ENCODE data around the gene MVB12B.

The MVB12B gene

GRCh38 chr9:126517833-126518356 lies 191.3 kb downstream of the MVB12B start:
- DNase-seq (ENCODE audit: low read depth in 2 of 2): no peak

- no peak for DNase-seq (ENCODE audit: low read depth in 2 of 2)
These were observed 192.1 kb downstream of the MVB12B start for GRCh38 chr9:126518763-126519162.

GRCh38 chr9:126519660-126520420 lies 193.2 kb downstream of the MVB12B start:
- no peak for DNase-seq (ENCODE audit: low read depth in 2 of 2)

DNA sequence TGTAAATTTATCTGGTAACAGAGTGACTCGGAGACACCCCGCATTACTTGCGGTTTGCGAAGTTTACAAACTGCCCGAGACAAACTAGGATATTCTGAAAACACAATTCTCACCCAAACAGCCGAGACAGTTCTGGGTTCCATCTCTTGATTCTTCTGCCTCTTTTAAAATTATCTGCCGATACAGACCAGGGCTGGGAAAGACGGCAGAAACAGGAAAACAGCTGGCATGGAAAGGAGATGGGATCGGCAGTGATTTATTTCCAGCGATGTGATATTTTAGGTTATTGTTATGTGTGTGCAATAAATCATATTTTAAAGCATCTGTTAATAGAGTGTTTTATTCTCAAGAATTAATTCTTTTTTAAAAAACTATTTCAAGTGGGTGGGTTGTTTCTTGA lies 193.8 kb downstream of the MVB12B start:
- no peak for DNase-seq (ENCODE audit: low read depth in 2 of 2)

- no peak for DNase-seq (ENCODE audit: low read depth in 2 of 2)
These were observed 194.5 kb downstream of the MVB12B start for GRCh38 chr9:126521089-126521488.

- no peak for DNase-seq (ENCODE audit: low read depth in 2 of 2)
These were observed 194.9 kb downstream of the MVB12B start for GRCh38 chr9:126521551-126521950.

GRCh38 chr9:126521976-126522590 lies 195.5 kb downstream of the MVB12B start:
- no peak for DNase-seq (ENCODE audit: low read depth in 2 of 2)

DNA sequence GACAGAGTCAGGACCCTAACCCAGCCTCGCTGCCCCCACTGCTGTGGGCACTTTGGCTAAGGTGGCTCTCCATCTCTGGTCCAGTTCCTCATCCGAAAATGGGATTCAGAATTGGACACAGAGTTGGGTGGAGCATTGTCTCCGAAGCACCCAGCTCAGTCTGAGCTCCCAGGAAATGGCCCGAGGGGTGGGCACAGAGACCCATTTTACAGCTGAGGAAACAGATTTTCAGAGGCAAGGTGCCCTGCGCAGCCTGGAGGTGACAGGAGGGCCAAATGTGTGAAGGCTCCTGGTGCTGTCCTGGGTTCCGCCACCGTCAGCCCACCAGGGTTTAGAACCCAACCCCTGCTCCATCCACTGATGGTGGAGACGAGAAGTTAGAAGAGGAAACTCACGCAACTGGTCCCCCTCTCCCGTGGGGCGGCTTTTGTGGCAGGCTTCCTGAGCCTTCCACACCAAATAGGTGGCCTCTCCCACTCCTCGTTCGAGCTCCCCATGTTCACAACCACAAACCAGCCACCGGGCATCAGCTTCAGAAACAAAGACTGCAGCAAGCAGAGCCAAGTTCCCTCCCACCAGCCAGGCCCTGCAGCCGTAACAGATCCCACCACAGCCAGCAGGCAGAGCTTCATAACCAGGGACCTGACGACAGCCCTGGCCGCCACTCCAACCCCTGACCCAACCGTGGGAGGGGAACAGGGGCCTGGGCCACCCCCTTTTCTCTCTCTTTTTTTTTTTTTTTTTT lies 196.2 kb downstream of the MVB12B start:
- no peak for DNase-seq (ENCODE audit: low read depth in 2 of 2)

GRCh38 chr9:126523611-126524111 lies 197.0 kb downstream of the MVB12B start:
- peak in 1 of 2 donors; percentile 39 for DNase-seq (ENCODE audit: low read depth in 2 of 2)

- DNase-seq (ENCODE audit: low read depth in 2 of 2): no peak
These were observed 197.9 kb downstream of the MVB12B start for GRCh38 chr9:126524353-126525077.

DNA sequence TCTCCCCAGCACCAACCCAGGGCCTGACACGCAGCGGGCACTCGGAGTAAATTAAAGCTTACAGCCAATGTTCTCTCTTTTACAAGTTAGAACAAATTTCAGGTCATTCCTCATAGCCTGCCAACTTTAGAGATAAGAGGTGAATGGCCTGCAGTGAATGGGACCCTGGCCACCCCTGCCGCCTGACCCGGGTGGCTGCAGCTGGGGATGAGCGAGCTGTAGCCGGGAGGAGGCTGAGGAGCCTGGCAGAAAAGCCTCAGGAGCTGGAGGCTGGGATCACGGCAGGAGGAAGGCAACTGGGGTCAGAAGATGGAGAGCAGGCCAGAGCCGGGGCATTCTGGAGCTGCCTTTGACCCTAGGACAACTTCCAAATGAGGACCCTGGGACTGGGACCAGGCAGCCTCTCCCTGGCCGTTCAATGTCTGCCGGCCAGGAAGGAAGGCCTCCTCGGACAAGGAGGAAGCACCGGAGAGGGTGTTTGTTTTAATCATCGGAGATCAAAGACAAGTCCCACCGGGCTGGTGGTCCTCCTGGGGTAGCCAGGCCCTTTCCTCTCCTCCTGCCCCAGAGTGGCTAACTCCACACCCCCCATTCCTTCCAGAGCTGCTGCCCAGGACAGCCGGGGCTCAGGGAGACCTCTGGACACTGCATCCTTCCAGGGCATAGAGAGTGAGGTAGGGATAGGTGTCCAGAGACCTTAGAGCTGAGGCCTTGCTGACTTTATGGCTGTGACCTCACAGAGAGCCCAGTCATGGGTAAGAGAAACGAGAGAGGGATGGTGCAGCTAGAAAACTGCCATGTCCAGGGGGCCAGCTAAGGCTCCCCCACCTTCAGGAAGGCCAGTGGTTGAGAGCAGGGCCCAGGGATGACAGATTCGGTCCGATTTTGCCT lies 199.8 kb downstream of the MVB12B start:
- no peak for DNase-seq (ENCODE audit: low read depth in 2 of 2)

- DNase-seq (ENCODE audit: low read depth in 2 of 2): no peak
These were observed 200.6 kb downstream of the MVB12B start for GRCh38 chr9:126527109-126527825.

GRCh38 chr9:126528111-126528510 lies 201.5 kb downstream of the MVB12B start:
- DNase-seq (ENCODE audit: low read depth in 2 of 2): no peak

GRCh38 chr9:126528915-126529314 lies 202.3 kb downstream of the MVB12B start:
- no peak for DNase-seq (ENCODE audit: low read depth in 2 of 2)

DNA sequence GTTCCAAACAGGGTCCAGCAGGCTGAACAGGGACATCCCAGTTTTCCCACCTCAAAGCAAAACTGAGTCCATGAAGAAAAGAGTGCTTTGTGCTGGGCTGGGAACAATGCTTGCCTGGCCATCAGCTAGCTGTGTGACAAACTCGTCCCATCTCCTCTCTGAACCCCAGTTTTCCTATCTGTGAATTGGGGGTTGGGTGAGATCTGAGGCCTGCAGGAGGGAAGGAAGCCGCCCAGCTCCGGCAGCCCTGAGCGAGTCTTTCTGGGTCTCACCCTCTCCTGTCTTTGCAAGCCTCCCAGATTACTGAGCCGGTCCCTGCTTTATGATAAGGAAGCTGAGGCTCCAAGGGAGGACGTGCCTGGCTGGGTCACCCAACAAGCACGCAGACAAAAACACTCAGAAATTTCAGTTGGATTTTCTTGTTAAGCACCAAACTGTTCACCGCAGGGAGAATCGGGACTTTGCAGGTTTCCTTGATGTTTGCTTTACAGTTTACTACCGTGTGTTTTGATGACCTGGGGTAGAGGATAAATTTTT lies 204.5 kb downstream of the MVB12B start:
- no peak for DNase-seq (ENCODE audit: low read depth in 2 of 2)

DNA sequence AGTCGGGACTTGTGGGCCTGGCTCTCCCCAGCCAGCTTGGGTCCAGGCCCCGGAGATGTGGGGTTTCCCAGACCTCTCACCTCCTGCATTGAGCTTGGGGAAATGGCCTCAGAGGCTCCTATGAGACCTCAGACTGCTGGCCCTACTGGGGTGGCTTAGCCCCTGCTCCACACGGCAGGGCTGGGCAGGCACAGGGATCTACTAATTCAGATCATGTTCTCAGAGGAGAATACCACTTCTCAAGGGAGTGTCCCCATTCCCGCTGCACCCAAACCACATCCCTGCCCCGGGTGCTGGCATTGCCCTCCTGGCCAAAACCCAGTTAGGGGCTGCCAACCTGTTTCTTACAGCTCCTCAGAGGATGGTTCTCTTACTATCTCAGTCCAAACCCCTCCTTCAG lies 205.0 kb downstream of the MVB12B start:
- DNase-seq (ENCODE audit: low read depth in 2 of 2): no peak

GRCh38 chr9:126532019-126532462 lies 205.4 kb downstream of the MVB12B start:
- DNase-seq (ENCODE audit: low read depth in 2 of 2): no peak

GRCh38 chr9:126532489-126532888 lies 205.9 kb downstream of the MVB12B start:
- DNase-seq (ENCODE audit: low read depth in 2 of 2): no peak

All from stimulated activated CD8-positive, alpha-beta memory T cell treated with anti-CD3 and anti-CD28 coated beads, Interleukin-2, amount 100 ng/mL, for 48 hours (primary cell).